HepG2 (cell line): ENCODE results near the gene CACNA1C. TPM values are rescaled to one million over a fixed set of nuclear protein-coding genes. Genes with fewer than 3 reads are reported as not detected.

Source experiments
- FOXC1 ChIP-seq: sonication (generic); formaldehyde crosslinking; IDR thresholded peaks from 2 replicates; pipeline ENCODE4 v1.8.0; 2022; ENCODE audit warnings: mild to moderate bottlenecking, missing genetic modification reagents, borderline replicate concordance
- IKZF4 ChIP-seq: sonication (generic); formaldehyde crosslinking; IDR thresholded peaks from 2 replicates; pipeline ENCODE4 v1.5.1; 2020; ENCODE audit warnings: borderline replicate concordance, mild to moderate bottlenecking, low read depth, missing genetic modification reagents; ENCODE audit errors: not compliant biosample characterization
- KLF6 ChIP-seq: IDR thresholded peaks from 2 replicates; pipeline ENCODE4 v1.8.0; 2016; ENCODE audit warnings: missing biosample characterization, missing genetic modification reagents
- RORA ChIP-seq: sonication (generic); formaldehyde crosslinking; IDR thresholded peaks from 2 replicates; pipeline ENCODE4 v1.5.0; 2020; ENCODE audit warnings: mild to moderate bottlenecking, missing genetic modification reagents, moderate library complexity
- SNAI1 ChIP-seq: sonication (generic); formaldehyde crosslinking; IDR thresholded peaks from 2 replicates; pipeline ENCODE4 v1.5.0; 2020; ENCODE audit warnings: mild to moderate bottlenecking, missing genetic modification reagents, borderline replicate concordance
- ZBTB20 ChIP-seq: sonication (generic); formaldehyde crosslinking; IDR thresholded peaks from 2 replicates; pipeline ENCODE4 v1.8.1; 2023; ENCODE audit warnings: missing genetic modification reagents, low read depth, mild to moderate bottlenecking, borderline replicate concordance
- ZNF354B ChIP-seq: sonication (generic); formaldehyde crosslinking; IDR thresholded peaks from 2 replicates; pipeline ENCODE4 v1.8.0; 2022; ENCODE audit warnings: mild to moderate bottlenecking, missing genetic modification reagents
- ZNF468 ChIP-seq: sonication (generic); formaldehyde crosslinking; IDR thresholded peaks from 2 replicates; pipeline ENCODE4 v1.8.0; 2022; ENCODE audit warnings: mild to moderate bottlenecking, moderate library complexity, missing genetic modification reagents
- polyA plus RNA-seq, 8 experiments: library from polyadenylated mRNA; depleted of rRNA in 3 of 8; stranded (reverse) in 7 of 8; unstranded in 1 of 8; fragments of >200 nt; fragmentation: Illumina TruSeq in 4 of 8; extraction: Trizol in 4 of 8; gene quantifications; 2 replicates each; pipeline versions ENCODE4 v1.2.1 to v1.2.3, GENCODE V29; 2011 to 2016; ENCODE audit warnings: low read depth in 4 of 8, missing spikeins in 1 of 8, mixed read lengths in 1 of 8; ENCODE audit not compliant: insufficient read depth in 1 of 8
- total RNA-seq, 5 experiments: library from RNA; depleted of rRNA; stranded (reverse); fragments of >200 nt; fragmentation: Illumina TruSeq; extraction: Trizol; gene quantifications; 2 replicates each; pipeline ENCODE4 v1.2.3, GENCODE V29; 2016; ENCODE audit warnings: low read depth in 1 of 5
- TF ChIP-seq, protein P1 (sequence below): IDR thresholded peaks from 2 replicates; pipeline ENCODE4 v1.6.1; 2016; ENCODE audit warnings: low read depth, control low read depth
- TF ChIP-seq, protein P2 (sequence below): sonication (generic); formaldehyde crosslinking; IDR thresholded peaks from 2 replicates; pipeline ENCODE4 v1.4.0; 2020; ENCODE audit warnings: missing genetic modification reagents
- TF ChIP-seq, protein P3 (sequence below): sonication (generic); formaldehyde crosslinking; IDR thresholded peaks from 2 replicates; pipeline ENCODE4 v1.5.0; 2020; ENCODE audit warnings: mild to moderate bottlenecking, missing genetic modification reagents, borderline replicate concordance
- TF ChIP-seq, protein P4 (sequence below): sonication (generic); formaldehyde crosslinking; IDR thresholded peaks from 2 replicates; pipeline ENCODE4; 2020; ENCODE audit warnings: missing genetic modification reagents, mild to moderate bottlenecking, borderline replicate concordance

Gene CACNA1C
- total and polyA plus RNA-seq, 2 of the 13 experiments (the other 11 are each of a cell fraction or from before 2014, with no cell fraction given) = not detected

DNA sequence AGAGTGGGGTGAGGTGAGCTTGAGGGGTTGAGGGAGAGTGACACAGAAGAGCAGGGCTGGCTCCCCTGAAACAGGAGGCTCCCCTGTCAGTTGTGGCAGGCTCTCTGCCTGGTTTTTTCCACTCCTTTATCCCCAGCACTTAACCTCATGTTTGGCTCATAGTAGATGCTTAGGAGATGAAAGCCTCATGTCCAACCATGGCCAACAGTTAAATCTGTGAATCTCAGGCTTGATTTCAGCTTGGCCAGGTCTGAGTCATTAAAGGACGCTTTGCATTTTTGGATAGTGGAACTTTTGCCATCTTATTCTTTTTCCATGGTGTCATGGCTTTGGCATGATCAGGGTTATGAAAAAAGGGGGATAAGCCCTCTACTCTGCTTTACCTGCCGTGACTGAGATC lies 117.2 kb downstream of the CACNA1C start (continued):
- TF ChIP-seq, protein P1, sequence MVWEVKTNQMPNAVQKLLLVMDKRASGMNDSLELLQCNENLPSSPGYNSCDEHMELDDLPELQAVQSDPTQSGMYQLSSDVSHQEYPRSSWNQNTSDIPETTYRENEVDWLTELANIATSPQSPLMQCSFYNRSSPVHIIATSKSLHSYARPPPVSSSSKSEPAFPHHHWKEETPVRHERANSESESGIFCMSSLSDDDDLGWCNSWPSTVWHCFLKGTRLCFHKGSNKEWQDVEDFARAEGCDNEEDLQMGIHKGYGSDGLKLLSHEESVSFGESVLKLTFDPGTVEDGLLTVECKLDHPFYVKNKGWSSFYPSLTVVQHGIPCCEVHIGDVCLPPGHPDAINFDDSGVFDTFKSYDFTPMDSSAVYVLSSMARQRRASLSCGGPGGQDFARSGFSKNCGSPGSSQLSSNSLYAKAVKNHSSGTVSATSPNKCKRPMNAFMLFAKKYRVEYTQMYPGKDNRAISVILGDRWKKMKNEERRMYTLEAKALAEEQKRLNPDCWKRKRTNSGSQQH (CRISPR knock-in tag) = no peak
- no peak for TF ChIP-seq ZNF354B
- no peak for TF ChIP-seq ZBTB20
- TF ChIP-seq, protein P2, sequence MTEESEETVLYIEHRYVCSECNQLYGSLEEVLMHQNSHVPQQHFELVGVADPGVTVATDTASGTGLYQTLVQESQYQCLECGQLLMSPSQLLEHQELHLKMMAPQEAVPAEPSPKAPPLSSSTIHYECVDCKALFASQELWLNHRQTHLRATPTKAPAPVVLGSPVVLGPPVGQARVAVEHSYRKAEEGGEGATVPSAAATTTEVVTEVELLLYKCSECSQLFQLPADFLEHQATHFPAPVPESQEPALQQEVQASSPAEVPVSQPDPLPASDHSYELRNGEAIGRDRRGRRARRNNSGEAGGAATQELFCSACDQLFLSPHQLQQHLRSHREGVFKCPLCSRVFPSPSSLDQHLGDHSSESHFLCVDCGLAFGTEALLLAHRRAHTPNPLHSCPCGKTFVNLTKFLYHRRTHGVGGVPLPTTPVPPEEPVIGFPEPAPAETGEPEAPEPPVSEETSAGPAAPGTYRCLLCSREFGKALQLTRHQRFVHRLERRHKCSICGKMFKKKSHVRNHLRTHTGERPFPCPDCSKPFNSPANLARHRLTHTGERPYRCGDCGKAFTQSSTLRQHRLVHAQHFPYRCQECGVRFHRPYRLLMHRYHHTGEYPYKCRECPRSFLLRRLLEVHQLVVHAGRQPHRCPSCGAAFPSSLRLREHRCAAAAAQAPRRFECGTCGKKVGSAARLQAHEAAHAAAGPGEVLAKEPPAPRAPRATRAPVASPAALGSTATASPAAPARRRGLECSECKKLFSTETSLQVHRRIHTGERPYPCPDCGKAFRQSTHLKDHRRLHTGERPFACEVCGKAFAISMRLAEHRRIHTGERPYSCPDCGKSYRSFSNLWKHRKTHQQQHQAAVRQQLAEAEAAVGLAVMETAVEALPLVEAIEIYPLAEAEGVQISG (CRISPR knock-in tag) = no peak
- TF ChIP-seq ZNF468 (CRISPR knock-in tag) = no peak
- TF ChIP-seq KLF6 (CRISPR knock-in tag) = no peak
- no peak for TF ChIP-seq RORA (CRISPR knock-in tag)
- TF ChIP-seq, protein P3, sequence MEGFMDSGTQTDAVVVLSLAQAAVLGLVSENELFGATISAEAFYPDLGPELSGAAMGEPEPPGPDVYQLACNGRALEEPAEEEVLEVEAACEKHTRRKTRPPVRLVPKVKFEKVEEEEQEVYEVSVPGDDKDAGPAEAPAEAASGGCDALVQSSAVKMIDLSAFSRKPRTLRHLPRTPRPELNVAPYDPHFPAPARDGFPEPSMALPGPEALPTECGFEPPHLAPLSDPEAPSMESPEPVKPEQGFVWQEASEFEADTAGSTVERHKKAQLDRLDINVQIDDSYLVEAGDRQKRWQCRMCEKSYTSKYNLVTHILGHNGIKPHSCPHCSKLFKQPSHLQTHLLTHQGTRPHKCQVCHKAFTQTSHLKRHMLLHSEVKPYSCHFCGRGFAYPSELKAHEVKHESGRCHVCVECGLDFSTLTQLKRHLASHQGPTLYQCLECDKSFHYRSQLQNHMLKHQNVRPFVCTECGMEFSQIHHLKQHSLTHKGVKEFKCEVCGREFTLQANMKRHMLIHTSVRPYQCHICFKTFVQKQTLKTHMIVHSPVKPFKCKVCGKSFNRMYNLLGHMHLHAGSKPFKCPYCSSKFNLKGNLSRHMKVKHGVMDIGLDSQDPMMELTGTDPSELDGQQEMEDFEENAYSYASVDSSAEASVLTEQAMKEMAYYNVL = no peak
- TF ChIP-seq IKZF4 (CRISPR knock-in tag) = no peak
- no peak for TF ChIP-seq FOXC1 (CRISPR knock-in tag)
- TF ChIP-seq, protein P4, sequence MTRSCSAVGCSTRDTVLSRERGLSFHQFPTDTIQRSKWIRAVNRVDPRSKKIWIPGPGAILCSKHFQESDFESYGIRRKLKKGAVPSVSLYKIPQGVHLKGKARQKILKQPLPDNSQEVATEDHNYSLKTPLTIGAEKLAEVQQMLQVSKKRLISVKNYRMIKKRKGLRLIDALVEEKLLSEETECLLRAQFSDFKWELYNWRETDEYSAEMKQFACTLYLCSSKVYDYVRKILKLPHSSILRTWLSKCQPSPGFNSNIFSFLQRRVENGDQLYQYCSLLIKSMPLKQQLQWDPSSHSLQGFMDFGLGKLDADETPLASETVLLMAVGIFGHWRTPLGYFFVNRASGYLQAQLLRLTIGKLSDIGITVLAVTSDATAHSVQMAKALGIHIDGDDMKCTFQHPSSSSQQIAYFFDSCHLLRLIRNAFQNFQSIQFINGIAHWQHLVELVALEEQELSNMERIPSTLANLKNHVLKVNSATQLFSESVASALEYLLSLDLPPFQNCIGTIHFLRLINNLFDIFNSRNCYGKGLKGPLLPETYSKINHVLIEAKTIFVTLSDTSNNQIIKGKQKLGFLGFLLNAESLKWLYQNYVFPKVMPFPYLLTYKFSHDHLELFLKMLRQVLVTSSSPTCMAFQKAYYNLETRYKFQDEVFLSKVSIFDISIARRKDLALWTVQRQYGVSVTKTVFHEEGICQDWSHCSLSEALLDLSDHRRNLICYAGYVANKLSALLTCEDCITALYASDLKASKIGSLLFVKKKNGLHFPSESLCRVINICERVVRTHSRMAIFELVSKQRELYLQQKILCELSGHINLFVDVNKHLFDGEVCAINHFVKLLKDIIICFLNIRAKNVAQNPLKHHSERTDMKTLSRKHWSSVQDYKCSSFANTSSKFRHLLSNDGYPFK (CRISPR knock-in tag) = no peak
- no peak for TF ChIP-seq SNAI1
